ENCODE measurements around the gene MYH15.

GRCh38 chr3:108507902-108508301, 2.5 kb downstream of the MYH15 start:
- no peak for TF ChIP-seq POLR2A (IDR thresholded peaks at IDR 0.05)
- TF ChIP-seq, protein P1, sequence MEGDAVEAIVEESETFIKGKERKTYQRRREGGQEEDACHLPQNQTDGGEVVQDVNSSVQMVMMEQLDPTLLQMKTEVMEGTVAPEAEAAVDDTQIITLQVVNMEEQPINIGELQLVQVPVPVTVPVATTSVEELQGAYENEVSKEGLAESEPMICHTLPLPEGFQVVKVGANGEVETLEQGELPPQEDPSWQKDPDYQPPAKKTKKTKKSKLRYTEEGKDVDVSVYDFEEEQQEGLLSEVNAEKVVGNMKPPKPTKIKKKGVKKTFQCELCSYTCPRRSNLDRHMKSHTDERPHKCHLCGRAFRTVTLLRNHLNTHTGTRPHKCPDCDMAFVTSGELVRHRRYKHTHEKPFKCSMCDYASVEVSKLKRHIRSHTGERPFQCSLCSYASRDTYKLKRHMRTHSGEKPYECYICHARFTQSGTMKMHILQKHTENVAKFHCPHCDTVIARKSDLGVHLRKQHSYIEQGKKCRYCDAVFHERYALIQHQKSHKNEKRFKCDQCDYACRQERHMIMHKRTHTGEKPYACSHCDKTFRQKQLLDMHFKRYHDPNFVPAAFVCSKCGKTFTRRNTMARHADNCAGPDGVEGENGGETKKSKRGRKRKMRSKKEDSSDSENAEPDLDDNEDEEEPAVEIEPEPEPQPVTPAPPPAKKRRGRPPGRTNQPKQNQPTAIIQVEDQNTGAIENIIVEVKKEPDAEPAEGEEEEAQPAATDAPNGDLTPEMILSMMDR (IDR thresholded peaks at IDR 0.05) = no peak
